HG03135 (cell line): Measurements from ENCODE around the gene ZIC2.

Source experiments
- ATAC-seq: cut with Tn5 transposase; IDR thresholded peaks from one replicate; pipeline ENCODE4 v1.9.1; 2021; ENCODE audit warnings: mild to moderate bottlenecking, moderate library complexity; ENCODE audit not compliant: unreplicated experiment

Gene ZIC2

GRCh38 chr13:99984461-99985240 is 3.1 kb downstream of the ZIC2 start:
- ATAC-seq: no peak

GRCh38 chr13:99985241-99985874 is 3.8 kb downstream of the ZIC2 start:
- ATAC-seq: no peak

- ATAC-seq: no peak
These were observed 4.4 kb downstream of the ZIC2 start for GRCh38 chr13:99985886-99986527.

GRCh38 chr13:99986741-99987140 is 5.2 kb downstream of the ZIC2 start:
- ATAC-seq: no peak

- no peak for ATAC-seq
These were observed 5.8 kb downstream of the ZIC2 start for GRCh38 chr13:99987154-99988019.

GRCh38 chr13:99988529-99989275 is 7.1 kb downstream of the ZIC2 start:
- no peak for ATAC-seq

- ATAC-seq: no peak
These were observed 7.9 kb downstream of the ZIC2 start for GRCh38 chr13:99989276-99990125.

GRCh38 chr13:99990126-99990977 is 8.8 kb downstream of the ZIC2 start:
- no peak for ATAC-seq

GRCh38 chr13:99991013-99991827 is 9.6 kb downstream of the ZIC2 start:
- no peak for ATAC-seq

- ATAC-seq: no peak
These were observed 10.5 kb downstream of the ZIC2 start for GRCh38 chr13:99991828-99992775.

GRCh38 chr13:99992949-99993351 is 11.4 kb downstream of the ZIC2 start:
- ATAC-seq: no peak

GRCh38 chr13:99993660-99994637 is 12.4 kb downstream of the ZIC2 start:
- ATAC-seq: no peak

- ATAC-seq: no peak
These were observed 13.0 kb downstream of the ZIC2 start for GRCh38 chr13:99994638-99995020.

GRCh38 chr13:99995104-99995588 is 13.6 kb downstream of the ZIC2 start:
- no peak for ATAC-seq
